Activated naive CD4-positive, alpha-beta T cell treated with anti-CD3 and anti-CD28 coated beads for 36 hours (primary cell): Measurements from ENCODE around the gene PPARD. TPM values are rescaled to one million over a fixed set of nuclear protein-coding genes. Genes with fewer than 3 reads are reported as not detected.
A peak's percentile ranks its signal among the peaks of the same experiment; 100 is the strongest.

Experiments used
- CTCF ChIA-PET: fragments of 350-600 bp; sonication (Branson Sonifier 250); formaldehyde crosslinking; loops from one replicate; lab custom pipeline; 2021; ENCODE audit warnings: antibody characterized with exemption; lab: Charles Lee
- DNase-seq: peaks from one replicate; pipeline ENCODE4 v3.0.0-alpha.2; 2020
- H3K27ac Mint-ChIP-seq: one replicate; pipeline ENCODE4 v1.8.0; 2021; ENCODE audit warnings: mild to moderate bottlenecking, mixed read lengths
- H3K27me3 Mint-ChIP-seq: one replicate; pipeline ENCODE4 v1.8.0; 2021; ENCODE audit warnings: low read depth, mixed read lengths
- H3K36me3 Mint-ChIP-seq: one replicate; pipeline ENCODE4 v1.8.0; 2021; ENCODE audit warnings: low read depth, mixed read lengths
- H3K4me1 Mint-ChIP-seq: one replicate; pipeline ENCODE4 v1.8.0; 2021; ENCODE audit warnings: low read depth, mixed read lengths
- H3K4me3 Mint-ChIP-seq: one replicate; pipeline ENCODE4 v1.8.0; 2021; ENCODE audit warnings: mild to moderate bottlenecking, moderate library complexity, mixed read lengths
- H3K9me3 Mint-ChIP-seq: one replicate; pipeline ENCODE4 v1.8.0; 2021; ENCODE audit warnings: mixed read lengths
- intact Hi-C: fragments of 100-400 bp; cut with micrococcal nuclease; formaldehyde crosslinking; loops from one replicate; pipeline ENCODE4 v1.15.1; 2023
- total RNA-seq, 2 experiments: library from RNA; stranded (reverse); gene quantifications; one replicate each; pipeline ENCODE4 v1.2.3, GENCODE V29; 2021

Gene PPARD
- 10 to 100 TPM; 10.8 to 11.2 TPM for total RNA-seq

GRCh38 chr6:35342258-35343091 is at the start of gene PPARD:
TSS of gene PPARD (plus strand) at chr6:35342558. CDS start at chr6:35411088, 68,530 bp downstream.
- Mint-ChIP-seq H3K9me3 (no peaks in the 10 kb centered on the region), H3K27me3 (no peaks in the 10 kb centered on the region), H3K27ac (peak within 1 kb of the TSS; percentile 89), H3K4me1 (peaks cover 37% of the 10 kb centered on the region), H3K36me3 (no peaks in the 10 kb centered on the region), H3K4me3 (peak within 1 kb of the TSS; percentile 97)
- CTCF ChIA-PET: interaction anchor here (0.6 to 6.7 kb wide), 21 partner anchors 10 to 737 kb away, joined by 3 to 132 read pairs (median 3); partner anchors contain the start of genes DEF6, FANCE and RPL10A
- DNase-seq: peak; percentile 99
- intact Hi-C loops: loop anchor here (1.0 to 10.0 kb wide), 7 partner anchors 26 to 394 kb away; partner anchors contain the start of genes ARMC12, DEF6 and RPL10A

- CTCF ChIA-PET: interaction anchor here (0.5 to 2.8 kb wide), 15 partner anchors 8 to 185 kb away, joined by 3 to 27 read pairs (median 4); partner anchors contain the start of genes PPARD and RPL10A
- no peak for DNase-seq
- H3K9me3 Mint-ChIP-seq: no peaks in the 10 kb centered on the region
- H3K4me1 Mint-ChIP-seq: peaks cover 2% of the 10 kb centered on the region
- intact Hi-C loops: no loop called here
- no peak overlapping the region for H3K27ac Mint-ChIP-seq
- no peaks in the 10 kb centered on the region for H3K27me3 Mint-ChIP-seq
- no peak overlapping the region for H3K4me3 Mint-ChIP-seq
- peaks cover 12% of the 10 kb centered on the region for H3K36me3 Mint-ChIP-seq
Measured at GRCh38 chr6:35293681-35294080, 48.7 kb upstream of the PPARD start.

GRCh38 chr6:35294308-35294945 is 47.9 kb upstream of the PPARD start:
- DNase-seq: peak; percentile 64
- intact Hi-C loops: no loop called here
- Mint-ChIP-seq H3K36me3 (peaks cover 9% of the 10 kb centered on the region), H3K27me3 (no peaks in the 10 kb centered on the region), H3K27ac (no peak overlapping the region), H3K4me3 (no peak overlapping the region), H3K4me1 (peaks cover 8% of the 10 kb centered on the region), H3K9me3 (no peaks in the 10 kb centered on the region)
- CTCF ChIA-PET: interaction anchor here (0.5 to 7.3 kb wide), 15 partner anchors 9 to 184 kb away, joined by 3 to 103 read pairs (median 4); partner anchors contain the start of genes FANCE, PPARD and RPL10A

GRCh38 chr6:35295036-35295435 is 47.3 kb upstream of the PPARD start:
- Mint-ChIP-seq H3K4me1 (peaks cover 13% of the 10 kb centered on the region), H3K9me3 (no peaks in the 10 kb centered on the region), H3K4me3 (no peak overlapping the region), H3K36me3 (peaks cover 9% of the 10 kb centered on the region), H3K27me3 (no peaks in the 10 kb centered on the region), H3K27ac (no peak overlapping the region)
- CTCF ChIA-PET: interaction anchor here (0.6 to 7.5 kb wide), 4 partner anchors 16 to 154 kb away, joined by 3 to 188 read pairs (median 54); partner anchors contain the start of gene FANCE
- intact Hi-C loops: no loop called here
- no peak for DNase-seq

GRCh38 chr6:35295521-35296315 is 46.6 kb upstream of the PPARD start:
- peaks cover 20% of the 10 kb centered on the region for H3K4me1 Mint-ChIP-seq
- no peak for DNase-seq
- H3K27me3 Mint-ChIP-seq: no peaks in the 10 kb centered on the region
- H3K27ac Mint-ChIP-seq: no peak overlapping the region
- no peaks in the 10 kb centered on the region for H3K9me3 Mint-ChIP-seq
- intact Hi-C loops: no loop called here
- H3K4me3 Mint-ChIP-seq: no peak overlapping the region
- H3K36me3 Mint-ChIP-seq: peaks cover 14% of the 10 kb centered on the region
- CTCF ChIA-PET: interaction anchor here (0.6 to 7.5 kb wide), 15 partner anchors 9 to 181 kb away, joined by 3 to 188 read pairs (median 6); partner anchors contain the start of genes FANCE and PPARD

- Mint-ChIP-seq H3K36me3 (peaks cover 15% of the 10 kb centered on the region), H3K27ac (peak overlapping the region; percentile 94)
Measured at GRCh38 chr6:35296931-35297600, 45.3 kb upstream of the PPARD start.

GRCh38 chr6:35297601-35298481 is 44.5 kb upstream of the PPARD start, which contains the start of gene DEF6:
TSS of gene DEF6 (plus strand) at chr6:35297818. CDS start at chr6:35297857, 39 bp downstream.
- Mint-ChIP-seq H3K4me3 (peak within 1 kb of the TSS; percentile 81), H3K27ac (peak within 1 kb of the TSS; percentile 94), H3K27me3 (no peaks in the 10 kb centered on the region), H3K36me3 (peaks cover 12% of the 10 kb centered on the region), H3K9me3 (no peaks in the 10 kb centered on the region), H3K4me1 (peaks cover 41% of the 10 kb centered on the region)
- intact Hi-C loops: loop anchor here (1.0 kb wide), 6 partner anchors 12 to 439 kb away; partner anchors contain the start of genes ARMC12, PPARD and RPL10A
- CTCF ChIA-PET: interaction anchor here (0.7 to 7.5 kb wide), 27 partner anchors 10 to 178 kb away, joined by 3 to 188 read pairs (median 4); partner anchors contain the start of genes FANCE, PPARD and RPL10A
- peak; percentile 95 for DNase-seq

More at GRCh38 chr6:35296931-35297600, 45.3 kb upstream of the PPARD start:
- CTCF ChIA-PET: interaction anchor here (0.6 to 7.5 kb wide), 31 partner anchors 8 to 257 kb away, joined by 3 to 188 read pairs (median 4); partner anchors contain the start of genes FANCE, PPARD and RPL10A
- peak overlapping the region; percentile 81 for H3K4me3 Mint-ChIP-seq
- no peaks in the 10 kb centered on the region for H3K27me3 Mint-ChIP-seq
- intact Hi-C loops: loop anchor here (1.0 kb wide), 5 partner anchors 30 to 440 kb away; partner anchors contain the start of genes ARMC12, PPARD and RPL10A
- no peak for DNase-seq
- H3K9me3 Mint-ChIP-seq: no peaks in the 10 kb centered on the region
- peaks cover 33% of the 10 kb centered on the region for H3K4me1 Mint-ChIP-seq

GRCh38 chr6:35298625-35299140 is 43.7 kb upstream of the PPARD start:
- intact Hi-C loops: loop anchor here (1.0 kb wide), 1 partner anchor 12 kb away; no protein-coding TSS in a partner anchor
- Mint-ChIP-seq H3K36me3 (peaks cover 15% of the 10 kb centered on the region), H3K27me3 (no peaks in the 10 kb centered on the region), H3K27ac (peak overlapping the region; percentile 94), H3K4me3 (peak overlapping the region; percentile 81), H3K9me3 (no peaks in the 10 kb centered on the region), H3K4me1 (peaks cover 48% of the 10 kb centered on the region)
- CTCF ChIA-PET: interaction anchor here (0.7 to 7.5 kb wide), 15 partner anchors 9 to 177 kb away, joined by 3 to 188 read pairs (median 6); partner anchors contain the start of genes FANCE, PPARD and RPL10A
- peak; percentile 43 for DNase-seq

GRCh38 chr6:35299674-35300073 is 42.7 kb upstream of the PPARD start:
- intact Hi-C loops: no loop called here
- CTCF ChIA-PET: interaction anchor here (0.9 to 7.5 kb wide), 5 partner anchors 10 to 150 kb away, joined by 3 to 188 read pairs (median 4); partner anchors contain the start of gene FANCE
- H3K4me3 Mint-ChIP-seq: peak overlapping the region; percentile 81
- H3K27ac Mint-ChIP-seq: peak overlapping the region; percentile 94
- H3K9me3 Mint-ChIP-seq: no peaks in the 10 kb centered on the region
- H3K4me1 Mint-ChIP-seq: peaks cover 58% of the 10 kb centered on the region
- peaks cover 20% of the 10 kb centered on the region for H3K36me3 Mint-ChIP-seq
- H3K27me3 Mint-ChIP-seq: no peaks in the 10 kb centered on the region
- peak; percentile 57 for DNase-seq

GRCh38 chr6:35300848-35301247 is 41.5 kb upstream of the PPARD start:
- Mint-ChIP-seq H3K27me3 (no peaks in the 10 kb centered on the region), H3K27ac (peak overlapping the region; percentile 94), H3K9me3 (no peaks in the 10 kb centered on the region), H3K36me3 (peaks cover 23% of the 10 kb centered on the region), H3K4me1 (peaks cover 63% of the 10 kb centered on the region), H3K4me3 (peak overlapping the region; percentile 81)
- peak; percentile 63 for DNase-seq
- CTCF ChIA-PET: interaction anchor here (0.6 to 7.5 kb wide), 4 partner anchors 29 to 239 kb away, joined by 3 to 188 read pairs (median 53); partner anchors contain the start of genes FANCE and RPL10A
- intact Hi-C loops: no loop called here
